DND-41 (cell line): ENCODE measurements around the gene RICTOR.

Experiments used
- ATAC-seq: fragments of 200-7000 bp; cut with Tn5 transposase; 3 replicates; pipeline ENCODE4 v1.9.1; 2021; ENCODE audit warnings: low read depth; ENCODE audit not compliant: insufficient read depth
- DNase-seq: peaks from one replicate; pipeline ENCODE4 v3.0.0-alpha.2; 2020
- H2AFZ ChIP-seq: 2 replicates; pipeline ENCODE4 v1.6.0; 2012; ENCODE audit warnings: low read depth, low read length
- H3K27ac ChIP-seq: 2 replicates; pipeline ENCODE4 v1.5.1; 2012; ENCODE audit warnings: low read length, inconsistent platforms
- H3K27me3 ChIP-seq: fragments of 200-600 bp; sonication (generic); 2 replicates; pipeline ENCODE4 v1.6.0; 2012; ENCODE audit warnings: low read length, mild to moderate bottlenecking, inconsistent platforms; ENCODE audit not compliant: insufficient read depth, poor library complexity
- H3K36me3 ChIP-seq: 2 replicates; pipeline ENCODE4 v1.5.1; 2012; ENCODE audit warnings: low read length, inconsistent platforms; ENCODE audit not compliant: insufficient read depth
- H3K4me1 ChIP-seq: 2 replicates; pipeline ENCODE4 v1.5.1; 2012; ENCODE audit warnings: mild to moderate bottlenecking, low read length; ENCODE audit not compliant: insufficient read depth
- H3K4me2 ChIP-seq: 2 replicates; pipeline ENCODE4 v1.6.0; 2012; ENCODE audit warnings: mild to moderate bottlenecking, moderate library complexity, low read length, inconsistent platforms; ENCODE audit not compliant: insufficient read depth
- H3K4me3 ChIP-seq, 2 experiments: fragments of 200-600 bp in 1 of 2; shearing (Covaris generic) in 1 of 2; 2 replicates each; pipeline ENCODE4 v1.5.1; 2012 to 2016; ENCODE audit warnings: inconsistent platforms in 2 of 2, low read length in 2 of 2, mild to moderate bottlenecking in 2 of 2, low read depth in 1 of 2, moderate library complexity in 1 of 2
- H3K79me2 ChIP-seq: 2 replicates; pipeline ENCODE4 v1.6.0; 2012; ENCODE audit warnings: low read length, inconsistent platforms; ENCODE audit not compliant: insufficient read depth
- H3K9ac ChIP-seq: 2 replicates; pipeline ENCODE4 v1.6.0; 2012; ENCODE audit warnings: low read depth, mild to moderate bottlenecking, inconsistent platforms, low read length, moderate library complexity
- H3K9me3 ChIP-seq: 2 replicates; pipeline ENCODE4 v1.5.1; 2012; ENCODE audit warnings: low read length, moderate library complexity, mild to moderate bottlenecking, inconsistent platforms; ENCODE audit not compliant: insufficient read depth, severe bottlenecking
- H4K20me1 ChIP-seq: 2 replicates; pipeline ENCODE4 v1.6.0; 2012; ENCODE audit warnings: low read length; ENCODE audit not compliant: insufficient read depth
- CTCF ChIP-seq: IDR thresholded peaks from 2 replicates; pipeline ENCODE4 v1.5.1; 2012; ENCODE audit warnings: borderline replicate concordance, low read length, moderate library complexity, mild to moderate bottlenecking; ENCODE audit not compliant: poor library complexity, severe bottlenecking; ENCODE audit errors: extremely low read depth
- EZH2 ChIP-seq: IDR thresholded peaks from 3 replicates; pipeline ENCODE4 v1.6.1; 2012; ENCODE audit warnings: borderline replicate concordance, low read depth, mild to moderate bottlenecking, moderate library complexity, low read length, inconsistent platforms; ENCODE audit not compliant: severe bottlenecking

Gene RICTOR

GRCh38 chr5:39120052-39120420 lies 45.8 kb upstream of the RICTOR start:
- ATAC-seq: no peak
- H3K36me3 ChIP-seq: no peaks in the 10 kb centered on the region
- no peak overlapping the region for H3K4me3 ChIP-seq
- no peaks in the 10 kb centered on the region for H3K27me3 ChIP-seq
- H2AFZ ChIP-seq: no peak overlapping the region
- H3K79me2 ChIP-seq: no peaks in the 10 kb centered on the region
- no peaks in the 10 kb centered on the region for H3K9me3 ChIP-seq
- H3K9ac ChIP-seq: no peak overlapping the region
- TF ChIP-seq CTCF (no peak), EZH2 (no peak)
- no peaks in the 10 kb centered on the region for H4K20me1 ChIP-seq
- no peak for DNase-seq
- H3K27ac ChIP-seq: no peak overlapping the region
- H3K4me2 ChIP-seq: no peak overlapping the region
- H3K4me1 ChIP-seq: no peaks in the 10 kb centered on the region

DNA sequence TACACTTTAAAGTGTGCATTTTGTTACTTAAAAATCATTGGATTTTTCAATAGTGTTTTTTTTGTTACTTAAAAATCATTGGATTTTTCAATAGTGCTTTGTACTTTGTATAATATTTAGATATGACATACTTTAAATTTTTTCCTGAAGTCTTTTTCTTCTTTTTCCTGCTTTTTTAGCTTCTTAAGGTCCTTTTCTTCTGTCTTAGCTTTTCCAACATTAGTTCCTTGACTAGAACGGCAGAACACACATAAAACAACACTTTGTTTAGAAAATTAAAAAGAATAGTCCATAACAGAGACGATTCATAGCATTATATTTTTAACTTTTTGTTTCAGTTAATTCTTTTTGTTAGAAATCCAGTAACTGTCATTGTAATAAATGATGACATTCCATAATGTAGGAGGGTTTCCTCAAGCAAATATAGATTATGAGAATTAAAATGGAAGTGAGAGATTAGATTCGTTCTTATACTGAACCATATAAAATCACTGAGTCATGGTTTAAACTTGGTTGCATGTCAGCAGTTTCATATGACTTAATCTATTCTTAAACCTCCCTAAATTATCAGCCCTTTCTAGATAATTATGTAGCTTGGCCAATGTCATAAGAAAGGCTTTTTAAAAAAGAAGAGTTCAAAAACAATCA lies 45.3 kb upstream of the RICTOR start:
- H3K79me2 ChIP-seq: no peaks in the 10 kb centered on the region
- no peak overlapping the region for H3K4me2 ChIP-seq
- TF ChIP-seq EZH2 (no peak), CTCF (no peak)
- H3K27me3 ChIP-seq: no peaks in the 10 kb centered on the region
- H3K4me1 ChIP-seq: no peaks in the 10 kb centered on the region
- no peak overlapping the region for H3K9ac ChIP-seq
- no peaks in the 10 kb centered on the region for H3K36me3 ChIP-seq
- no peaks in the 10 kb centered on the region for H3K9me3 ChIP-seq
- ATAC-seq: no peak
- H2AFZ ChIP-seq: no peak overlapping the region
- H4K20me1 ChIP-seq: no peaks in the 10 kb centered on the region
- DNase-seq: no peak
- no peak overlapping the region for H3K27ac ChIP-seq
- H3K4me3 ChIP-seq: no peak overlapping the region

- H3K4me1 ChIP-seq: no peaks in the 10 kb centered on the region
- H3K9ac ChIP-seq: no peak overlapping the region
- H3K4me3 ChIP-seq: no peak overlapping the region
- no peak overlapping the region for H2AFZ ChIP-seq
- H3K79me2 ChIP-seq: no peaks in the 10 kb centered on the region
- no peak overlapping the region for H3K4me2 ChIP-seq
- no peaks in the 10 kb centered on the region for H3K36me3 ChIP-seq
- no peak for DNase-seq
- no peak overlapping the region for H3K27ac ChIP-seq
- no peak for ATAC-seq
- no peaks in the 10 kb centered on the region for H3K27me3 ChIP-seq
- TF ChIP-seq EZH2: no peak
- TF ChIP-seq CTCF: no peak
- no peaks in the 10 kb centered on the region for H3K9me3 ChIP-seq
- no peaks in the 10 kb centered on the region for H4K20me1 ChIP-seq
Observed at GRCh38 chr5:39118638-39119037, 44.4 kb upstream of the RICTOR start.

DNA sequence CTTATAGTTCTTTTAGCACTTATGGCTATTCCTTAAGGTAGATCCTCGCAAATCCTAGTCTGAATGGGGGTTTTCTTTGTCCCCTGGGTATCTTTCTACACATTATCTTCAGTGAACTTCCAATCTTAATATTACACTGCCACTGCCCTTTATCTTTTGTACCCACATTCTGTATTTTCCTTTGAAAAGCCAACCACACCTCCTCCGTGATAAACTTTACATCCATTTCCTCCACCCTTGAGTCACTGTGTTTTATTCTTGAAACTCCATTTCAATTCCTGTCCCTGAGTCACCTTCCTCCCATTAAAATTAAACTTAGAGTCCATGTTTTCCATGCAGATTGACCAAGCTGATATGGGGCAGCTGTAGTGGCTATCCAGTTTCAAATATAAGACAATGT lies 43.2 kb upstream of the RICTOR start:
- Histone ChIP-seq H3K79me2 (no peaks in the 10 kb centered on the region), H4K20me1 (no peaks in the 10 kb centered on the region), H3K27ac (no peak overlapping the region), H3K9ac (no peak overlapping the region), H3K36me3 (no peaks in the 10 kb centered on the region), H3K4me2 (no peak overlapping the region), H3K4me3 (no peak overlapping the region), H3K4me1 (no peaks in the 10 kb centered on the region), H3K9me3 (no peaks in the 10 kb centered on the region), H3K27me3 (no peaks in the 10 kb centered on the region), H2AFZ (no peak overlapping the region)
- DNase-seq (no peak), ATAC-seq (no peak)
- TF ChIP-seq CTCF (no peak), EZH2 (no peak)
